KMS-11 (cell line): ENCODE measurements around the gene NUAK2.
A peak's percentile ranks its signal among the peaks of the same experiment; 100 is the strongest.

Source experiments
- H2AFZ ChIP-seq: fragments of 200-600 bp; sonication (generic); 2 replicates; pipeline ENCODE4 v1.6.1; 2016; ENCODE audit warnings: antibody characterized with exemption, mixed run types, low read depth
- H3K27ac ChIP-seq: fragments of 200-600 bp; sonication (generic); 2 replicates; pipeline ENCODE4 v1.6.1; 2016; ENCODE audit warnings: mild to moderate bottlenecking, mixed run types
- H3K27me3 ChIP-seq: fragments of 200-600 bp; sonication (generic); 2 replicates; pipeline ENCODE4 v1.6.1; 2017; ENCODE audit warnings: mild to moderate bottlenecking, low read depth, mixed run types, moderate library complexity; ENCODE audit not compliant: insufficient read depth
- H3K36me3 ChIP-seq: fragments of 200-600 bp; sonication (generic); 2 replicates; pipeline ENCODE4 v1.6.1; 2017; ENCODE audit warnings: mild to moderate bottlenecking, mixed run types; ENCODE audit not compliant: insufficient read depth
- H3K4me1 ChIP-seq: fragments of 200-600 bp; sonication (generic); 2 replicates; pipeline ENCODE4 v1.6.1; 2016; ENCODE audit warnings: mild to moderate bottlenecking, low read depth, mixed run types; ENCODE audit not compliant: poor library complexity, severe bottlenecking
- H3K4me2 ChIP-seq: fragments of 200-600 bp; sonication (generic); 2 replicates; pipeline ENCODE4 v1.7.0; 2016; ENCODE audit warnings: mild to moderate bottlenecking, mixed run types
- H3K4me3 ChIP-seq: fragments of 200-600 bp; sonication (generic); IDR thresholded peaks from 2 replicates; pipeline ENCODE4 v1.6.1; 2017; ENCODE audit warnings: low read depth, low read length, mixed read lengths; ENCODE audit not compliant: insufficient read depth
- H3K79me2 ChIP-seq: fragments of 200-600 bp; sonication (generic); 2 replicates; pipeline ENCODE4 v1.6.1; 2016; ENCODE audit warnings: low read depth, mixed run types; ENCODE audit not compliant: insufficient read depth
- H3K9ac ChIP-seq: fragments of 200-600 bp; sonication (generic); 2 replicates; pipeline ENCODE4 v1.6.1; 2016; ENCODE audit warnings: mild to moderate bottlenecking, mixed run types
- H4K20me1 ChIP-seq: fragments of 200-600 bp; sonication (generic); 2 replicates; pipeline ENCODE4 v1.6.1; 2016; ENCODE audit warnings: mild to moderate bottlenecking, mixed run types; ENCODE audit not compliant: insufficient read depth
- TF ChIP-seq, protein P1 (sequence below): fragments of 200-600 bp; sonication (generic); conservative IDR thresholded peaks from 2 replicates; pipeline ENCODE4 v1.6.1; 2017; ENCODE audit warnings: low read depth, mild to moderate bottlenecking, antibody characterized with exemption, low read length, moderate library complexity, mixed read lengths

Gene NUAK2

DNA sequence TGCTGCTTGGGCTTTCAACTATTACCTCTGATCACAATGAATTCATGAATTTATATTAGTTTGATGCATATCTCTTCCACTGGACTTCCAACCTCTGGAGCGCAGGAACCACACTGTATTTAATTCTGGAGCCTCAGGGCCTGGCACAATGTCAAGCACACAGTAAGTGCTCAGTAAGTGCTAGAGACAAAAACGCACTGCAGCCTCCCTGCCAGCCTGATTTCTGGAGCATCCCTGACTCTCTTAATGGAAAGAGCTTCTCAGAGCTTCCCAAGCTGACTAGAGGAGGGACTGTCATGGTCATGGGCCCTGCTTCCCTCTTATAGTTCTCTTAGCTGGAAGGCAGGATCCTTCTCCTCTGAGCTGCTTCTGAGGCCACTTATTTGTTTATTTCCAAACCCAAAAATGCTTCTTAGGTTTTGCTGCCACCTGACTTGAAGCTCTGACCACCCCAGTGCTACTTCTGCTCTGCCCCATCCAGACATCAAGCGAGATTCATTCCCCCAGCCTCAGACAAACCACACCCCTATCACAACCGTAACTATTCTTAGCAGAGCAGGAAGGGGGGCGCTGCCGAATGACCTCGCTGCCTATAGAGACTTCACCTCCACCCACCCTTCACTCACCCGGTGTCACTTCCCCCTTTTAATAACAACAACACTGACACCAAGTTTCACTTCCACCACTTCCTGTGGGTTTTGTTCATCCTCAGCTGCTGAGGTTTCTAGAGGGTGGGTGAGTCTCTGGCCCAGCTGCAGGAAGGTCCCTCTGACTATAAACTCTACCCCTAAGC lies 33.6 kb downstream of the NUAK2 start:
- TF ChIP-seq, protein P1, sequence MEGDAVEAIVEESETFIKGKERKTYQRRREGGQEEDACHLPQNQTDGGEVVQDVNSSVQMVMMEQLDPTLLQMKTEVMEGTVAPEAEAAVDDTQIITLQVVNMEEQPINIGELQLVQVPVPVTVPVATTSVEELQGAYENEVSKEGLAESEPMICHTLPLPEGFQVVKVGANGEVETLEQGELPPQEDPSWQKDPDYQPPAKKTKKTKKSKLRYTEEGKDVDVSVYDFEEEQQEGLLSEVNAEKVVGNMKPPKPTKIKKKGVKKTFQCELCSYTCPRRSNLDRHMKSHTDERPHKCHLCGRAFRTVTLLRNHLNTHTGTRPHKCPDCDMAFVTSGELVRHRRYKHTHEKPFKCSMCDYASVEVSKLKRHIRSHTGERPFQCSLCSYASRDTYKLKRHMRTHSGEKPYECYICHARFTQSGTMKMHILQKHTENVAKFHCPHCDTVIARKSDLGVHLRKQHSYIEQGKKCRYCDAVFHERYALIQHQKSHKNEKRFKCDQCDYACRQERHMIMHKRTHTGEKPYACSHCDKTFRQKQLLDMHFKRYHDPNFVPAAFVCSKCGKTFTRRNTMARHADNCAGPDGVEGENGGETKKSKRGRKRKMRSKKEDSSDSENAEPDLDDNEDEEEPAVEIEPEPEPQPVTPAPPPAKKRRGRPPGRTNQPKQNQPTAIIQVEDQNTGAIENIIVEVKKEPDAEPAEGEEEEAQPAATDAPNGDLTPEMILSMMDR, result no peak; the same call in 1 of the 2 replicates
- peak overlapping the region; percentile 99 for H3K4me2 ChIP-seq
- H3K79me2 ChIP-seq, result no peaks in the 10 kb centered on the region
- peak overlapping the region; percentile 76 for H3K27ac ChIP-seq
- H3K9ac ChIP-seq, result peak overlapping the region; percentile 28; the same call in 1 of the 2 replicates
- H3K4me1 ChIP-seq, result peaks cover 72% of the 10 kb centered on the region
- H4K20me1 ChIP-seq, result no peaks in the 10 kb centered on the region
- H2AFZ ChIP-seq, result no peak overlapping the region
- no peak overlapping the region for H3K4me3 ChIP-seq
- H3K36me3 ChIP-seq, result no peaks in the 10 kb centered on the region
- H3K27me3 ChIP-seq, result no peaks in the 10 kb centered on the region

GRCh38 chr1:205287076-205287475 lies 34.5 kb downstream of the NUAK2 start:
- Histone ChIP-seq H4K20me1 (no peaks in the 10 kb centered on the region), H2AFZ (no peak overlapping the region), H3K27me3 (no peaks in the 10 kb centered on the region), H3K36me3 (no peaks in the 10 kb centered on the region), H3K27ac (peak overlapping the region; percentile 76), H3K79me2 (no peaks in the 10 kb centered on the region), H3K4me1 (peaks cover 81% of the 10 kb centered on the region), H3K9ac (peak overlapping the region; percentile 28; the same call in 1 of the 2 replicates), H3K4me3 (no peak overlapping the region), H3K4me2 (peak overlapping the region; percentile 99)
- TF ChIP-seq, protein P1, result peak; percentile 7; the same call in 1 of the 2 replicates

DNA sequence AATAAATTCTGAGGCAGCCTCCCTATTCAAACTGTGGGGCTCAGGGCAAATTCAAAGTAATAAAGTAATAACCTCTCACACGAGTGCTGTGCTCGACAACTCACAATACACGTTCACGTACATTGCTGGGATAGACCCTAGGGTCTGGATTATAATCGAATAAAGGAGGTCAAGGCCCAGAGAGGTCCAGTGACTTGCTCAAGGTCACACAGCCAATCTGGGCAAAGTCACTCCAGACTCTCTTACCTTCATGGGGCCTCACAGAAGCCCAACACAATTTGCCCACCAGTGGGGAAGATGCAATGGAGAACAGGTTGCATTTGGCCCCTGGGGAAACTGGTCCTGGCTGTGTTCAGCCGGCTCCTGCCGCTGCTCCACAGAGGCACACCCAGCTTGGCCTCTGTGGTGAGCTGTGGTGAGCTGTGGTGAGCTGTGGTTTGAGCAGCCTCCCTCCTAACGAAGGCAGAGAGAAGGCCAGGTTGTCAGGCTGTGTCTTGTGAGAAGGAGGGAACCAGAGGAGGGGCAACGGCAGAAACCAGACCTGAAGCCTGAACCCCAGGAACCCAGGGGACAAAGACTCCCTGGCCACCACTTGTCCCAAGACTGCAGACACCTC lies 35.1 kb downstream of the NUAK2 start:
- Histone ChIP-seq H3K4me1 (peaks cover 87% of the 10 kb centered on the region), H3K27ac (peak overlapping the region; percentile 76), H3K9ac (peak overlapping the region; percentile 28; the same call in 1 of the 2 replicates), H3K79me2 (no peaks in the 10 kb centered on the region), H3K4me3 (peak overlapping the region; percentile 81), H4K20me1 (no peaks in the 10 kb centered on the region), H2AFZ (peak overlapping the region; percentile 18; the same call in 1 of the 2 replicates), H3K4me2 (peak overlapping the region; percentile 99), H3K27me3 (no peaks in the 10 kb centered on the region), H3K36me3 (no peaks in the 10 kb centered on the region)
- TF ChIP-seq, protein P1, result no peak

DNA sequence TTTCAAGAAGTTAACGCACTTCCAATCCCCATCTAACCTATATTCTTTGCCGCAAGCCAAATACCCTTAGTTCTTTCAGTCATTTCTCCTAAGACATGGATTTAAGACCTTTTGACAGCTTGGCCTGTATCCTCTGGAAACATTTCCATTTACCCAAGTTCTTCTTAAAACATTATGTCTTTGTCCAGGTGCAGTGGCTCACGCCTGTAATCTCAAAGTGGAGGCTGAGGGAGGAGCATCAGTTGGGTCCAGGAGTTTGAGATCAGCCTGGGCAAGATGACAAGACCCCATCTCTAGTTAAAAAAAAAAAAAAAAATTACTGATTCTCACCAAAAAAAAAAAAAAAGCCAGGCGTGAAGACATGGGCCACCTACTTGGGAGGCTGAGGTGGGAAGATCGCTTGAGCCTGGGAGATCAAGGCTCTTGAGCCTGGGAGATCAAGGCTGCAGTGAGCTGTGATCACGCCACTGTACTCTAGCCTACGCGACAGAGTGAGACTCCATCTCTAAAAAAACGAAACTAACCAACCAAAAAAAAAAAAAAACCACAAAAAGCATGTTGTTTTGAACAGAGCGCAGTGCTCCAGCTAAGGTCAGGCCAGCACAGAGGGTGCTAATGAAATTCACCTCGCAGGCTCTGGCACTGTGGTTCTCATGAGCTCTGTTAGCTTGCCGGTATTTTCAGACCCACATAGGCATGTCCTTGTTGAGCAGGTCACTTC lies 36.0 kb downstream of the NUAK2 start:
- TF ChIP-seq, protein P1, result no peak
- Histone ChIP-seq H3K4me2 (peak overlapping the region; percentile 99), H3K9ac (peak overlapping the region; percentile 28), H3K27me3 (no peaks in the 10 kb centered on the region), H4K20me1 (no peaks in the 10 kb centered on the region), H3K4me1 (peaks cover 92% of the 10 kb centered on the region), H3K36me3 (no peaks in the 10 kb centered on the region), H3K79me2 (no peaks in the 10 kb centered on the region), H2AFZ (0 out of 2 replicates have a peak overlapping the region, but pooled peaks have one; percentile 42), H3K27ac (peak overlapping the region; percentile 76), H3K4me3 (no peak overlapping the region)
